IMR-90 (cell line): ENCODE results near the gene HRH2. TPM values are rescaled to one million over a fixed set of nuclear protein-coding genes. Genes with fewer than 3 reads are reported as not detected.

Source experiments
- ATAC-seq: fragments of 200-7000 bp; cut with Tn5 transposase; 2 replicates; pipeline ENCODE4 v1.9.1; 2020; ENCODE audit warnings: low read depth, mild to moderate bottlenecking, moderate library complexity
- BruUV-seq: library from RNA; stranded (reverse); fragments of 400-500 nt; replicated peaks from 2 replicates; lab custom pipeline; 2021; lab: Mats Ljungman, UMichigan
- CTCF ChIA-PET: fragments of 300-600 bp; formaldehyde crosslinking; extraction: SDS; loops from one replicate; lab custom pipeline; 2021; ENCODE audit warnings: antibody characterized with exemption; lab: Yijun Ruan, JAX
- POLR2A ChIA-PET: fragments of 300-600 bp; sonication (Branson Sonifier 250); formaldehyde crosslinking; loops from one replicate; lab custom pipeline; 2022; ENCODE audit warnings: antibody characterized with exemption; ENCODE audit not compliant: unreplicated experiment; lab: Charles Lee
- DNase-seq: peaks from one replicate; pipeline ENCODE4 v3.0.0; 2013
- H2AFZ ChIP-seq: replicated peaks from 2 replicates; pipeline ENCODE3; 2013; ENCODE audit warnings: low read length, mild to moderate bottlenecking; ENCODE audit not compliant: poor library complexity
- H2AK5ac ChIP-seq: 2 replicates; pipeline ENCODE4 v1.6.1; 2013; ENCODE audit warnings: low read depth, low read length, inconsistent platforms
- H2AK9ac ChIP-seq: replicated peaks from 2 replicates; pipeline ENCODE3; 2013; ENCODE audit warnings: mild to moderate bottlenecking, low read depth, low read length, moderate library complexity; ENCODE audit not compliant: poor library complexity
- H2BK120ac ChIP-seq: 2 replicates; pipeline ENCODE4 v1.6.1; 2013; ENCODE audit warnings: low read depth, low read length, inconsistent platforms
- H2BK15ac ChIP-seq: 3 replicates; pipeline ENCODE4 v1.6.1; 2013; ENCODE audit warnings: low read depth, low read length, inconsistent platforms
- H2BK20ac ChIP-seq: 2 replicates; pipeline ENCODE4 v1.6.1; 2013; ENCODE audit warnings: low read depth, mild to moderate bottlenecking, inconsistent platforms, low read length, moderate library complexity
- H2BK5ac ChIP-seq: 2 replicates; pipeline ENCODE4 v1.6.1; 2013; ENCODE audit warnings: mild to moderate bottlenecking, low read depth, low read length, inconsistent platforms; ENCODE audit not compliant: poor library complexity, severe bottlenecking
- H3K14ac ChIP-seq: replicated peaks from 2 replicates; pipeline ENCODE4 v1.6.1; 2013; ENCODE audit warnings: low read depth, low read length, inconsistent platforms
- H3K18ac ChIP-seq: 2 replicates; pipeline ENCODE4 v1.6.1; 2013; ENCODE audit warnings: low read depth, low read length, control low read depth
- H3K23ac ChIP-seq: 2 replicates; pipeline ENCODE4 v1.6.1; 2013; ENCODE audit warnings: low read depth, low read length, inconsistent platforms
- H3K27ac ChIP-seq: 2 replicates; pipeline ENCODE4 v1.5.1; 2013; ENCODE audit warnings: mild to moderate bottlenecking, control low read depth, low read length; ENCODE audit not compliant: insufficient read depth
- H3K27me3 ChIP-seq: 2 replicates; pipeline ENCODE4 v1.6.1; 2013; ENCODE audit warnings: low read length; ENCODE audit not compliant: control insufficient read depth, insufficient read depth
- H3K36me3 ChIP-seq: 2 replicates; pipeline ENCODE4 v1.6.1; 2013; ENCODE audit warnings: low read length, mixed read lengths; ENCODE audit not compliant: control insufficient read depth, insufficient read depth
- H3K4ac ChIP-seq: 2 replicates; pipeline ENCODE4 v1.6.1; 2013; ENCODE audit warnings: low read depth, low read length, inconsistent platforms
- H3K4me1 ChIP-seq: 2 replicates; pipeline ENCODE4 v1.6.1; 2013; ENCODE audit warnings: low read length, mixed read lengths; ENCODE audit not compliant: control insufficient read depth, insufficient read depth
- H3K4me2 ChIP-seq: 2 replicates; pipeline ENCODE4 v1.6.1; 2013; ENCODE audit warnings: low read depth, mild to moderate bottlenecking, control low read depth, low read length, moderate library complexity
- H3K4me3 ChIP-seq: 2 replicates; pipeline ENCODE4 v1.5.1; 2013; ENCODE audit warnings: low read depth, mild to moderate bottlenecking, control low read depth, low read length, moderate library complexity; ENCODE audit not compliant: insufficient read depth
- H3K56ac ChIP-seq: 2 replicates; pipeline ENCODE4 v1.6.1; 2013; ENCODE audit warnings: low read length, inconsistent platforms; ENCODE audit not compliant: insufficient read depth; ENCODE audit errors: extremely low read depth
- H3K79me1 ChIP-seq, 2 experiments: 2 replicates each; pipeline ENCODE4 v1.6.1; 2013; ENCODE audit warnings: low read length in 2 of 2, inconsistent platforms in 1 of 2, low read depth in 1 of 2
- H3K9ac ChIP-seq: 2 replicates; pipeline ENCODE4 v1.6.1; 2013; ENCODE audit warnings: low read depth, low read length, control low read depth
- H3K9me1 ChIP-seq: 2 replicates; pipeline ENCODE4 v1.6.1; 2013; ENCODE audit warnings: low read length, inconsistent platforms; ENCODE audit not compliant: insufficient read depth
- H3K9me3 ChIP-seq: 2 replicates; pipeline ENCODE4 v1.6.1; 2013; ENCODE audit warnings: low read length; ENCODE audit not compliant: control insufficient read depth, insufficient read depth
- H4K20me1 ChIP-seq: 2 replicates; pipeline ENCODE4 v1.6.1; 2013; ENCODE audit warnings: low read length, inconsistent platforms; ENCODE audit not compliant: insufficient read depth
- H4K5ac ChIP-seq: 2 replicates; pipeline ENCODE4 v1.6.1; 2013; ENCODE audit warnings: mild to moderate bottlenecking, low read depth, low read length, control low read depth
- H4K8ac ChIP-seq, 2 experiments: 2 replicates each; pipeline ENCODE4 v1.6.1; 2013; ENCODE audit warnings: low read depth in 2 of 2, low read length in 2 of 2, control low read depth in 1 of 2, inconsistent platforms in 1 of 2
- H4K91ac ChIP-seq: 2 replicates; pipeline ENCODE4 v1.6.1; 2013; ENCODE audit warnings: low read depth, low read length, inconsistent platforms; ENCODE audit not compliant: insufficient read depth
- BHLHE40 ChIP-seq: fragments of 150-350 bp; IDR thresholded peaks from 2 replicates; pipeline ENCODE4 v1.6.1; 2016; ENCODE audit warnings: mild to moderate bottlenecking, low read depth, low read length
- CEBPB ChIP-seq: IDR thresholded peaks from 2 replicates; pipeline ENCODE4 v1.6.1; 2012; ENCODE audit warnings: low read depth, low read length, improper control_type of control experiment
- CHD1 ChIP-seq: IDR thresholded peaks from 2 replicates; pipeline ENCODE4 v1.6.1; 2012; ENCODE audit warnings: low read depth, low read length, improper control_type of control experiment
- CTCF ChIP-seq: conservative IDR thresholded peaks from 2 replicates; pipeline ENCODE4 v1.5.1; 2012; ENCODE audit warnings: mild to moderate bottlenecking, low read depth, low read length, improper control_type of control experiment
- ELK1 ChIP-seq: fragments of 150-350 bp; IDR thresholded peaks from 2 replicates; pipeline ENCODE4 v1.6.1; 2016; ENCODE audit warnings: low read depth, mild to moderate bottlenecking, low read length, moderate library complexity, borderline replicate concordance
- FOS ChIP-seq: fragments of 150-350 bp; IDR thresholded peaks from 2 replicates; pipeline ENCODE4 v1.6.1; 2016; ENCODE audit warnings: low read depth, low read length
- MAFK ChIP-seq: IDR thresholded peaks from 2 replicates; pipeline ENCODE4 v1.6.1; 2012; ENCODE audit warnings: low read depth, low read length, improper control_type of control experiment
- MAZ ChIP-seq: IDR thresholded peaks from 2 replicates; pipeline ENCODE4 v1.6.1; 2012; ENCODE audit warnings: low read depth, mild to moderate bottlenecking, low read length, improper control_type of control experiment, moderate library complexity, borderline replicate concordance
- MXI1 ChIP-seq: IDR thresholded peaks from 2 replicates; pipeline ENCODE4 v1.6.1; 2012; ENCODE audit warnings: low read depth, mild to moderate bottlenecking, low read length, moderate library complexity, borderline replicate concordance
- NFE2L2 ChIP-seq: fragments of 150-350 bp; IDR thresholded peaks from 2 replicates; pipeline ENCODE4 v1.6.1; 2016; ENCODE audit warnings: low read depth, mild to moderate bottlenecking, low read length
- POLR2A ChIP-seq: IDR thresholded peaks from 2 replicates; pipeline ENCODE4 v1.6.1; 2012; ENCODE audit warnings: mild to moderate bottlenecking, low read depth, low read length
- RAD21 ChIP-seq: IDR thresholded peaks from 2 replicates; pipeline ENCODE4 v1.6.1; 2012; ENCODE audit warnings: low read length, improper control_type of control experiment
- RCOR1 ChIP-seq: IDR thresholded peaks from 2 replicates; pipeline ENCODE4 v1.6.1; 2012; ENCODE audit warnings: mild to moderate bottlenecking, low read length, improper control_type of control experiment; ENCODE audit not compliant: insufficient replicate concordance
- RFX5 ChIP-seq: IDR thresholded peaks from 2 replicates; pipeline ENCODE4 v1.8.0; 2012; ENCODE audit warnings: low read depth, mild to moderate bottlenecking, low read length, moderate library complexity
- SMC3 ChIP-seq: fragments of 150-350 bp; IDR thresholded peaks from 2 replicates; pipeline ENCODE4 v1.6.1; 2016; ENCODE audit warnings: low read depth, mild to moderate bottlenecking, antibody characterized with exemption, low read length, moderate library complexity
- USF2 ChIP-seq: fragments of 150-350 bp; IDR thresholded peaks from 2 replicates; pipeline ENCODE4 v1.6.1; 2017; ENCODE audit warnings: mild to moderate bottlenecking, antibody characterized with exemption, low read length, low read depth
- WGBS, 2 experiments: methylation state at CpG; one replicate each; pipeline versions ENCODE4 v1.1.5 to v1.1.7; 2013; ENCODE audit warnings: missing lambda C conversion rate in 2 of 2; ENCODE audit not compliant: insufficient read length in 1 of 2; ENCODE audit errors: extremely low coverage in 2 of 2; 5-methylcytosine and 5-hydroxymethylcytosine counted together
- dilution Hi-C: fragments of 300-500 bp; cut with HindIII; formaldehyde crosslinking; loops from one replicate; pipeline ENCODE4 v1.14.3; 2018; ENCODE audit warnings: low sequenced_read_pairs; ENCODE audit not compliant: unreplicated experiment
- in situ Hi-C: fragments of 300-500 bp; cut with MboI; formaldehyde crosslinking; loops from 3 replicates; pipeline ENCODE4 v1.14.3; 2019; ENCODE audit warnings: low sequenced_read_pairs, inconsistent platforms, mixed read lengths
- intact Hi-C: fragments of 100-400 bp; cut with micrococcal nuclease; formaldehyde crosslinking; loops from 2 replicates; pipeline ENCODE4 v1.10.0; 2022
- polyA plus RNA-seq, 3 experiments: library from polyadenylated mRNA; depleted of rRNA; stranded (reverse); fragments of >200 nt; gene quantifications; 2 replicates each; pipeline ENCODE4 v1.2.3, GENCODE V29; 2012; ENCODE audit warnings: low replicate concordance in 1 of 3
- total RNA-seq: library from RNA; depleted of rRNA; stranded (reverse); fragments of >200 nt; gene quantifications from 2 replicates; pipeline ENCODE4 v1.2.3, GENCODE V29; 2012

The HRH2 gene
- total and polyA plus RNA-seq, 2 of the 4 experiments (the other 2 are of a cell fraction) = not detected

GRCh38 chr5:175711031-175711430, 53.2 kb downstream of the HRH2 start:
- Histone ChIP-seq H4K8ac (no peak overlapping the region), H2BK5ac (no peak overlapping the region), H2AK9ac (no peak overlapping the region), H3K27me3 (no peaks in the 10 kb centered on the region), H3K4me2 (no peak overlapping the region), H2AK5ac (no peak overlapping the region), H3K14ac (no peak overlapping the region), H3K27ac (no peak overlapping the region), H3K18ac (no peak overlapping the region), H3K79me1 (no peaks in the 10 kb centered on the region), H4K5ac (no peak overlapping the region), H3K36me3 (no peaks in the 10 kb centered on the region), H4K91ac (no peak overlapping the region), H3K23ac (no peak overlapping the region), H2BK120ac (no peak overlapping the region), H3K9ac (no peak overlapping the region), H2AFZ (no peak overlapping the region), H3K9me3 (peaks cover 18% of the 10 kb centered on the region), H4K20me1 (no peaks in the 10 kb centered on the region), H2BK15ac (no peak overlapping the region), H3K4me1 (no peaks in the 10 kb centered on the region), H3K9me1 (no peaks in the 10 kb centered on the region), H3K4me3 (no peak overlapping the region), H3K4ac (no peak overlapping the region), H3K56ac (no peak overlapping the region), H2BK20ac (no peak overlapping the region)
- dilution Hi-C loops = no loop called here
- no CpG with 5 or more reads among the region's 5 CpGs for WGBS, 2 experiments
- ChIA-PET CTCF (interaction anchor here (1.3 kb wide), 1 partner anchor 177 kb away, joined by 3 read pairs; no protein-coding TSS in a partner anchor), POLR2A (no interaction called here)
- ATAC-seq = no peak
- no TSS peak for BruUV-seq
- DNase-seq = no peak
- intact Hi-C loops = no loop called here
- TF ChIP-seq CTCF = no peak
- no peak for TF ChIP-seq RAD21
- TF ChIP-seq CEBPB = no peak
- TF ChIP-seq USF2 = no peak
- no peak for TF ChIP-seq FOS
- TF ChIP-seq MAFK = no peak
- TF ChIP-seq POLR2A = no peak
- no peak for TF ChIP-seq RCOR1
- no peak for TF ChIP-seq SMC3
- no peak for TF ChIP-seq BHLHE40
- TF ChIP-seq MXI1 = no peak
- TF ChIP-seq MAZ = no peak
- no peak for TF ChIP-seq NFE2L2
- no peak for TF ChIP-seq RFX5
- TF ChIP-seq CHD1 = no peak
- TF ChIP-seq ELK1 = no peak
- in situ Hi-C loops = no loop called here
